ENCODE data around the gene GRAMD1B. TPM values are rescaled to one million over a fixed set of nuclear protein-coding genes. Genes with fewer than 3 reads are reported as not detected.

GRAMD1B gene
- total RNA-seq, 1 experiment from 2014 or later, result 12.7 TPM

- TF ChIP-seq ZNF274 (IDR thresholded peaks at IDR 0.05; ENCODE audit: low read depth, low read length) (no peak), EZH2 (IDR thresholded peaks at IDR 0.05) (no peak), POLR2A (IDR thresholded peaks at IDR 0.05; ENCODE audit: borderline replicate concordance, extremely low read depth, insufficient read depth, insufficient read length) (no peak), CEBPB (IDR thresholded peaks at IDR 0.05; ENCODE audit: low read depth) (no peak), SIN3A (IDR thresholded peaks at IDR 0.05; ENCODE audit: low read depth) (no peak), YY1 (IDR thresholded peaks at IDR 0.05; ENCODE audit: extremely low read depth, insufficient replicate concordance, low read depth, low read length) (no peak), RAD21 (IDR thresholded peaks at IDR 0.05; ENCODE audit: low read depth) (no peak)
Observed at GRCh38 chr11:123409456-123410217, 20.4 kb upstream of the GRAMD1B start (continued).

GRCh38 chr11:123410218-123410549 lies 19.9 kb upstream of the GRAMD1B start:
- ChIA-PET POLR2A (no interaction called here), RAD21 (ENCODE audit: low non-redundant PET in 1 of 2, low total read pairs in 2 of 2, uncharacterized antibody in 2 of 2, unreplicated experiment in 2 of 2) (no interaction called here), CTCF (interaction anchor here (7.4 kb wide), 1 partner anchor 67 kb away, joined by 203 read pairs; no protein-coding TSS in a partner anchor)
- Histone ChIP-seq H3K27ac (ENCODE audit: low read depth, low read length) (no peak overlapping the region), H3K4me1 (ENCODE audit: control insufficient read depth in 1 of 2, insufficient read depth in 2 of 2, low read length in 2 of 2) (no peaks in the 10 kb centered on the region), H3K36me3 (ENCODE audit: control insufficient read depth in 1 of 2, insufficient read depth in 2 of 2, low read length in 2 of 2) (no peaks in the 10 kb centered on the region), H3K4me3 (replicated peaks in 1 of 2; ENCODE audit: low read depth in 1 of 2, low read length in 2 of 2) (no peak overlapping the region), H3K9me3 (ENCODE audit: control insufficient read depth in 1 of 2, insufficient read depth in 1 of 2, low read depth in 1 of 2, low read length in 2 of 2) (no peaks in the 10 kb centered on the region), H3K79me2 (ENCODE audit: insufficient read depth, low read length) (no peaks in the 10 kb centered on the region), H2AFZ (ENCODE audit: low read depth, low read length, poor library complexity, severe bottlenecking) (no peak overlapping the region), H3K4me2 (ENCODE audit: low read length) (no peak overlapping the region), H3K9me2 (ENCODE audit: insufficient read depth) (no peaks in the 10 kb centered on the region), H3K27me3 (ENCODE audit: insufficient read depth, low read length) (0 out of 2 replicates have a peak, but pooled peaks cover 4% of the 10 kb centered on the region), H4K20me1 (ENCODE audit: insufficient read depth) (no peaks in the 10 kb centered on the region), H3K9ac (ENCODE audit: low read length) (no peak overlapping the region)
- BruUV-seq (replicated peaks), result no TSS peak
- ATAC-seq (no peak), DNase-seq (ENCODE audit: low read depth, low spot score) (no peak)
- TF ChIP-seq JUND (IDR thresholded peaks at IDR 0.05), result no peak
- TF ChIP-seq ELF1 (IDR thresholded peaks at IDR 0.05; ENCODE audit: borderline replicate concordance, low read depth), result no peak
- no peak for TF ChIP-seq FOSL1 (IDR thresholded peaks at IDR 0.05; ENCODE audit: low read depth)
- no peak for TF ChIP-seq ZNF274 (IDR thresholded peaks at IDR 0.05; ENCODE audit: low read depth, low read length)
- no peak for TF ChIP-seq ZFX (IDR thresholded peaks at IDR 0.05)
- TF ChIP-seq TCF7L2 (IDR thresholded peaks at IDR 0.05; ENCODE audit: borderline replicate concordance, extremely low read depth, insufficient read depth, insufficient read length), result no peak
- no peak for TF ChIP-seq SP1 (IDR thresholded peaks at IDR 0.05; ENCODE audit: low read depth)
- TF ChIP-seq EZH2phosphoT487 (IDR thresholded peaks at IDR 0.05; ENCODE audit: borderline replicate concordance), result no peak
- no peak for TF ChIP-seq ZBTB33 (IDR thresholded peaks at IDR 0.05; ENCODE audit: extremely low read depth, insufficient replicate concordance, low read length)
- no peak for TF ChIP-seq ATF3 (IDR thresholded peaks at IDR 0.05)
- no peak for TF ChIP-seq MAX (IDR thresholded peaks at IDR 0.05)
- no peak for TF ChIP-seq SRF (IDR thresholded peaks at IDR 0.05; ENCODE audit: low read depth)
- TF ChIP-seq EZH2 (IDR thresholded peaks at IDR 0.05), result no peak
- no peak for TF ChIP-seq YY1 (IDR thresholded peaks at IDR 0.05; ENCODE audit: extremely low read depth, insufficient replicate concordance, low read depth, low read length)
- intact Hi-C loops (cut with micrococcal nuclease), result no loop called here
